SK-N-SH (cell line): ENCODE measurements around the gene SRP14.
"Not testable (repeated sequence)": the region's sequence is repeated elsewhere in the genome, so short reads cannot be mapped to it uniquely, and the experiment has no call there.

Source experiments
- CHD2 ChIP-seq: fragments of 150-350 bp; IDR thresholded peaks from 2 replicates; pipeline ENCODE4 v1.6.1; 2018; ENCODE audit warnings: low read length; ENCODE audit not compliant: partially characterized antibody
- EP300 ChIP-seq, 2 experiments: IDR thresholded peaks; 2 replicates each; pipeline versions ENCODE4 v1.4.0 to v1.6.1; 2012; ENCODE audit warnings: borderline replicate concordance in 1 of 2, low read depth in 1 of 2, low read length in 1 of 2
- FOSL2 ChIP-seq: IDR thresholded peaks from 2 replicates; pipeline ENCODE4 v1.4.0; 2012; ENCODE audit warnings: low read depth, mild to moderate bottlenecking, moderate library complexity, borderline replicate concordance
- MEF2A ChIP-seq: IDR thresholded peaks from 2 replicates; pipeline ENCODE4 v1.4.0; 2012; ENCODE audit warnings: low read depth, borderline replicate concordance
- RAD21 ChIP-seq: IDR thresholded peaks from 2 replicates; pipeline ENCODE4 v1.6.1; 2012; ENCODE audit warnings: mild to moderate bottlenecking, low read length
- RCOR1 ChIP-seq: fragments of 150-350 bp; IDR thresholded peaks from 2 replicates; pipeline ENCODE4 v1.6.1; 2017; ENCODE audit warnings: antibody characterized with exemption, low read length
- SIN3A ChIP-seq: IDR thresholded peaks from 2 replicates; pipeline ENCODE4 v1.6.1; 2012; ENCODE audit warnings: low read depth, mild to moderate bottlenecking, low read length, moderate library complexity, borderline replicate concordance
- YY1 ChIP-seq: IDR thresholded peaks from 2 replicates; pipeline ENCODE4 v1.4.0; 2012; ENCODE audit warnings: low read depth, mild to moderate bottlenecking
- TF ChIP-seq, protein P1 (sequence below): fragments of 200-600 bp; sonication (generic); IDR thresholded peaks from 2 replicates; pipeline ENCODE4 v1.6.1; 2017; ENCODE audit warnings: antibody characterized with exemption, mild to moderate bottlenecking, moderate library complexity
- TF ChIP-seq, protein P2 (sequence below): fragments of 150-350 bp; IDR thresholded peaks from 2 replicates; pipeline ENCODE4 v1.6.1; 2017; ENCODE audit warnings: antibody characterized with exemption, low read length, low read depth, borderline replicate concordance
- TF ChIP-seq, protein P3 (sequence below): IDR thresholded peaks from 2 replicates; pipeline ENCODE4 v1.6.1; 2012; ENCODE audit warnings: mild to moderate bottlenecking, low read depth, low read length, moderate library complexity
- TF ChIP-seq, protein P4 (sequence below): IDR thresholded peaks from 2 replicates; pipeline ENCODE4 v1.4.0; 2012; ENCODE audit warnings: low read depth, borderline replicate concordance

DNA sequence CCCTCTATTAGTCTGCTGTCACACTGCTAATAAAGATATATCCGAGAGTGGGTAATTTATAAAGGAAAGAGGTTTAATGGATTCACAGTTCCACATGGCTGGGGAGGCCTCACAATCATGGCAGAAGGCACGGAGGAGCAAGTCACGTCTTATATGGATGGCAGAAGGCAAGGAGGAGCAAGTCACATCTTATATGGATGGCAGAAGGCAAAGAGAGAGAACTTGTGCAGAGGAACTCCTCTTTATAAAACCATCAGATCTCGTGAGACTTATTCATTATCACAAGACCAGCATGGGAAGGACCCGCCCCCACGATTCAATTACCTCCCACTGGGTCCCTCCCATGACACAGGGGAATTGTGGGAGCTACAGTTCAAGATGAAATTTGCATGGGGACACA, 25.6 kb downstream of the SRP14 start:
- TF ChIP-seq, protein P1, sequence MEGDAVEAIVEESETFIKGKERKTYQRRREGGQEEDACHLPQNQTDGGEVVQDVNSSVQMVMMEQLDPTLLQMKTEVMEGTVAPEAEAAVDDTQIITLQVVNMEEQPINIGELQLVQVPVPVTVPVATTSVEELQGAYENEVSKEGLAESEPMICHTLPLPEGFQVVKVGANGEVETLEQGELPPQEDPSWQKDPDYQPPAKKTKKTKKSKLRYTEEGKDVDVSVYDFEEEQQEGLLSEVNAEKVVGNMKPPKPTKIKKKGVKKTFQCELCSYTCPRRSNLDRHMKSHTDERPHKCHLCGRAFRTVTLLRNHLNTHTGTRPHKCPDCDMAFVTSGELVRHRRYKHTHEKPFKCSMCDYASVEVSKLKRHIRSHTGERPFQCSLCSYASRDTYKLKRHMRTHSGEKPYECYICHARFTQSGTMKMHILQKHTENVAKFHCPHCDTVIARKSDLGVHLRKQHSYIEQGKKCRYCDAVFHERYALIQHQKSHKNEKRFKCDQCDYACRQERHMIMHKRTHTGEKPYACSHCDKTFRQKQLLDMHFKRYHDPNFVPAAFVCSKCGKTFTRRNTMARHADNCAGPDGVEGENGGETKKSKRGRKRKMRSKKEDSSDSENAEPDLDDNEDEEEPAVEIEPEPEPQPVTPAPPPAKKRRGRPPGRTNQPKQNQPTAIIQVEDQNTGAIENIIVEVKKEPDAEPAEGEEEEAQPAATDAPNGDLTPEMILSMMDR = not testable (repeated sequence)
- TF ChIP-seq FOSL2; SIN3A; YY1; RCOR1; RAD21; EP300 (IDR thresholded peaks at IDR 0.05; ENCODE audit: borderline replicate concordance in 1 of 2, low read depth in 1 of 2, low read length in 1 of 2); CHD2; MEF2A: not testable (repeated sequence)
- TF ChIP-seq, protein P2, sequence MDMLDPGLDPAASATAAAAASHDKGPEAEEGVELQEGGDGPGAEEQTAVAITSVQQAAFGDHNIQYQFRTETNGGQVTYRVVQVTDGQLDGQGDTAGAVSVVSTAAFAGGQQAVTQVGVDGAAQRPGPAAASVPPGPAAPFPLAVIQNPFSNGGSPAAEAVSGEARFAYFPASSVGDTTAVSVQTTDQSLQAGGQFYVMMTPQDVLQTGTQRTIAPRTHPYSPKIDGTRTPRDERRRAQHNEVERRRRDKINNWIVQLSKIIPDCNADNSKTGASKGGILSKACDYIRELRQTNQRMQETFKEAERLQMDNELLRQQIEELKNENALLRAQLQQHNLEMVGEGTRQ = not testable (repeated sequence)
- TF ChIP-seq, protein P3, sequence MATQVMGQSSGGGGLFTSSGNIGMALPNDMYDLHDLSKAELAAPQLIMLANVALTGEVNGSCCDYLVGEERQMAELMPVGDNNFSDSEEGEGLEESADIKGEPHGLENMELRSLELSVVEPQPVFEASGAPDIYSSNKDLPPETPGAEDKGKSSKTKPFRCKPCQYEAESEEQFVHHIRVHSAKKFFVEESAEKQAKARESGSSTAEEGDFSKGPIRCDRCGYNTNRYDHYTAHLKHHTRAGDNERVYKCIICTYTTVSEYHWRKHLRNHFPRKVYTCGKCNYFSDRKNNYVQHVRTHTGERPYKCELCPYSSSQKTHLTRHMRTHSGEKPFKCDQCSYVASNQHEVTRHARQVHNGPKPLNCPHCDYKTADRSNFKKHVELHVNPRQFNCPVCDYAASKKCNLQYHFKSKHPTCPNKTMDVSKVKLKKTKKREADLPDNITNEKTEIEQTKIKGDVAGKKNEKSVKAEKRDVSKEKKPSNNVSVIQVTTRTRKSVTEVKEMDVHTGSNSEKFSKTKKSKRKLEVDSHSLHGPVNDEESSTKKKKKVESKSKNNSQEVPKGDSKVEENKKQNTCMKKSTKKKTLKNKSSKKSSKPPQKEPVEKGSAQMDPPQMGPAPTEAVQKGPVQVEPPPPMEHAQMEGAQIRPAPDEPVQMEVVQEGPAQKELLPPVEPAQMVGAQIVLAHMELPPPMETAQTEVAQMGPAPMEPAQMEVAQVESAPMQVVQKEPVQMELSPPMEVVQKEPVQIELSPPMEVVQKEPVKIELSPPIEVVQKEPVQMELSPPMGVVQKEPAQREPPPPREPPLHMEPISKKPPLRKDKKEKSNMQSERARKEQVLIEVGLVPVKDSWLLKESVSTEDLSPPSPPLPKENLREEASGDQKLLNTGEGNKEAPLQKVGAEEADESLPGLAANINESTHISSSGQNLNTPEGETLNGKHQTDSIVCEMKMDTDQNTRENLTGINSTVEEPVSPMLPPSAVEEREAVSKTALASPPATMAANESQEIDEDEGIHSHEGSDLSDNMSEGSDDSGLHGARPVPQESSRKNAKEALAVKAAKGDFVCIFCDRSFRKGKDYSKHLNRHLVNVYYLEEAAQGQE = not testable (repeated sequence)
- TF ChIP-seq, protein P4, sequence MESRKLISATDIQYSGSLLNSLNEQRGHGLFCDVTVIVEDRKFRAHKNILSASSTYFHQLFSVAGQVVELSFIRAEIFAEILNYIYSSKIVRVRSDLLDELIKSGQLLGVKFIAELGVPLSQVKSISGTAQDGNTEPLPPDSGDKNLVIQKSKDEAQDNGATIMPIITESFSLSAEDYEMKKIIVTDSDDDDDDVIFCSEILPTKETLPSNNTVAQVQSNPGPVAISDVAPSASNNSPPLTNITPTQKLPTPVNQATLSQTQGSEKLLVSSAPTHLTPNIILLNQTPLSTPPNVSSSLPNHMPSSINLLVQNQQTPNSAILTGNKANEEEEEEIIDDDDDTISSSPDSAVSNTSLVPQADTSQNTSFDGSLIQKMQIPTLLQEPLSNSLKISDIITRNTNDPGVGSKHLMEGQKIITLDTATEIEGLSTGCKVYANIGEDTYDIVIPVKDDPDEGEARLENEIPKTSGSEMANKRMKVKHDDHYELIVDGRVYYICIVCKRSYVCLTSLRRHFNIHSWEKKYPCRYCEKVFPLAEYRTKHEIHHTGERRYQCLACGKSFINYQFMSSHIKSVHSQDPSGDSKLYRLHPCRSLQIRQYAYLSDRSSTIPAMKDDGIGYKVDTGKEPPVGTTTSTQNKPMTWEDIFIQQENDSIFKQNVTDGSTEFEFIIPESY = not testable (repeated sequence)
